NCI-H1105 (cell line): Measurements from ENCODE around the gene BIN1.
A peak's percentile ranks its signal among the peaks of the same experiment; 100 is the strongest.
"Not testable (repeated sequence)": the region's sequence is repeated elsewhere in the genome, so short reads cannot be mapped to it uniquely, and the experiment has no call there.

Source experiments
- DNase-seq: peaks from one replicate; lab custom pipeline; 2025; lab: John Stamatoyannopoulos, UW

The BIN1 gene

GRCh38 chr2:127047054-127047453 lies 59.9 kb downstream of the BIN1 start:
- DNase-seq, result no peak

DNA sequence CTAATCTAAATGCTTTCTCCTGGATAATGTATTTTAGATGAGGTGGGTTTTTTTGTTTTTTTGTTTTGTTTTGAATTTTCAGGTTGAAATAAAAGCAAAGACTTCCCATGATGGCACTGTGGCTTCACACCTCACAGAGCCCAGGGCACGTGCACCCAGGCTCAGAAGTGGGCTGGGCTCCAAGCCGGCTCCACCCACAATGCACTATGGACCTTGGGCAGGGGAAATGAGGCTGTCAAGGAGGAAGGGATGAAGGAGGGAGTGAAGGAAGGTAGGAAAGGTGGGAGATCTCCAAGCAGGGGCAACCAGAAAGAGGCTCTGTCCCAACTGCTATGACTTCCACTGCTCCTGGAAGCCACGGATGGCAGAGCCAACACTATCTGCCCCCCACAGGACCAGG lies 60.4 kb downstream of the BIN1 start:
- DNase-seq, result no peak

- DNase-seq, result no peak
These were observed 61.0 kb downstream of the BIN1 start for GRCh38 chr2:127045792-127046501.

DNA sequence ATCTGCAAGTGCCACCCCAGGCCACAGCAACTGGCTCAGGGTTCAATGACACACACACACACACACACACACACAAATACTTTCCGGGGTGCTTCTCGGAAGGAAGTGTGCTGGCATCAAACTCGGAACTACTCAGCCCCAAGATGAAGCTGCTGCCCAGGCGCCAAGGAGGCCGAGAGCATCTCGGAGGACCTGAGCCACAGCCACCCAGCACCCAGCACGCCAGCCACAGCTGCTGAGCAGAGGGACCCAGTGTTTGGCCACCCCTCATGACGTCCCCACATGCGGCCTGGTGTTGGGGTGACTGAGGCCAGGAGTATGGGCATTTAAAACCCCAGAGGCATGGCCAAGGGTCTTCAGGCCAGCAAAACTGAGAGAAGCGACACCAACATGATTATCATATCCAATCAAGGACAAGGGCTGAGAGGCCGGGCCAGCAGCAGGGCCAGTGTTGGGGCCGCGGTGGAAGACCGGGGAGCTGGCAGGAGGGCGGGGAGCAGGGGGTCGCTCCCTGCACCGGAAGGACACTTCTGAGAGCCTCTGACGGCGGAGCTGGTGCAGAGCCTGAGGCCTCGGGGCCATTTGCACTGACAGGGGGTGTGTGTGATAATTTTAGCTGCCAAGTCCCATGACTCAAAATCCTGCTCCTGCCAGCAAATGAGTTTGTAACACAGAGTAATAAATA lies 61.8 kb downstream of the BIN1 start:
- no peak for DNase-seq

DNA sequence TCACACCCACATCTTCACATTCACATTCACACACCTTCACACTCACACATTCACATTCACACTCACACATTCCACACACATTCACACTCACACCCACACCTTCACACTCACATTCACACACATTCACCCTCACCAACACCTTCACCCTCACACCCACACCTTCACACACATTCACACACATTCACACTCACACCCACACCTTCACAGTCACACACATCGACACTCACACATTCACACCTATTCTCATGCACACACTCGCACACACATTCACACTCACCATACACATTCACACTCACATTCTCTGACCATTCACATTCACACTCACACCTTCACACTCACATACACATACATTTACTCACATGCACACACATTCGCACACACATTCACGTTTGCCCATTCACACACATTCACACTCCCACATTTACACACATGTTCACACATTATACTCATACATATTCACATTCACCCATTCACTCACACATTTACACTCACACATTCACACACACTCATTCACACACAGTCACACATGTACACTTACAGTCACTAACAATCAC lies 62.7 kb downstream of the BIN1 start:
- DNase-seq, result no peak

- no peak for DNase-seq
These were observed 63.4 kb downstream of the BIN1 start for GRCh38 chr2:127043367-127044164.

DNA sequence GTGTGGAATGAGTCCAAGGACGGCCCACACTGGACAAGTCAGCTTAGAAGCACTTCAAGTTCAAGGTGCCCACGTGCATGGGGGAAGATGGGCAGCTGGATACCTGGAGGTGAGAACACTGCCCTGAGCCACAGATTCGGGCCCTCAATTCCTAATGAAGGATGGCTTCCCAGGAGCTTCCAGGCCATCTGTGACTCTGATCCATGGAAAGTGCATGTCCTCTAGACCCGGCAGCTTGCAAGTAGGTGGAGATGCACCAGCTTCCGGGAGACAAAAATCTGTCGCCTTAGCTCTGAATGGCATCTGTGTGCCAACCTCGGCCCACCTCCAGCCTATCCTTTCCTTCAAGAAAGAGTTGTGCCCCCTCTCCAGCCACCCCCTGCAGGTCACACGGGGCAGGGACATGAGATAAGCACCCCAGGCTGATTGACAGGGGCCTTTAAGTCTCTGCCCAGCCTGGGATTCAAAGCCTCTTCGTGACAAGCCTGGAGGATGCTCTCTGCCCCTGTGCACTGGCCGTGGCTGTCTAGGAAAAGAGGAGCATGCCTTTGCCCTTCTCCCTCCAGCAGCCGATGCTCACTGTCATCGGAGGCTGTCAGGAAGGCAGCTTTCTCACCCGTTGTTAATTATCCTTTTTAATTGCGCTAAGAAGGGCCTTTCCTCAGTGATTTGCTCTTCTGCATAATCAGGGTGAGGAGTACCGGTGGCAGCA lies 65.5 kb downstream of the BIN1 start:
- no peak for DNase-seq

- no peak for DNase-seq
These were observed 66.8 kb downstream of the BIN1 start for GRCh38 chr2:127040169-127040568.

- DNase-seq, result no peak
These were observed 67.4 kb downstream of the BIN1 start for GRCh38 chr2:127039387-127040031.

- no peak for DNase-seq
These were observed 69.5 kb downstream of the BIN1 start for GRCh38 chr2:127037476-127037875.

- DNase-seq, result no peak
These were observed 71.9 kb downstream of the BIN1 start for GRCh38 chr2:127034883-127035611.

- no peak for DNase-seq
These were observed 72.9 kb downstream of the BIN1 start for GRCh38 chr2:127034051-127034450.

DNA sequence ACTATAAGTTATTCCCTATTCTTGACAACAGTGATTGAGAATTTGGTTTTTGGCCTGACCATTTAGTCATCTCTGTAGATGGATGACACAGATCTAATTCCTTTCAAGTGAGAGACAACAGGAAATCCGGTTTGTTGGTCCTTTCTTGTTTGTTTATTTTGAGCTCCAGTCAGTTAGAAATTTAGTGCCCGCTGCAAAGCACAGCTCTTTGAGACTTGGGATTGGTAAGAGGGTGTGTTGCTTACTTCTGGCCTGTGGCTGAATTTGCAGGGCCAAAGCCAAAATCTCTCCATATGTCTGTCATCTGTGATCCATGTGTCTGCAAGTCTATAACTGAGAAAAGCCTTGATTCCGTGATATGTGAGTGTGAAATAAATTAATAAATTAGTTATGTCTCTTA lies 74.3 kb downstream of the BIN1 start:
- no peak for DNase-seq

- no peak for DNase-seq
These were observed 77.5 kb downstream of the BIN1 start for GRCh38 chr2:127029350-127030051.

GRCh38 chr2:127028745-127029144 lies 78.2 kb downstream of the BIN1 start:
- DNase-seq, result not testable (repeated sequence)

DNA sequence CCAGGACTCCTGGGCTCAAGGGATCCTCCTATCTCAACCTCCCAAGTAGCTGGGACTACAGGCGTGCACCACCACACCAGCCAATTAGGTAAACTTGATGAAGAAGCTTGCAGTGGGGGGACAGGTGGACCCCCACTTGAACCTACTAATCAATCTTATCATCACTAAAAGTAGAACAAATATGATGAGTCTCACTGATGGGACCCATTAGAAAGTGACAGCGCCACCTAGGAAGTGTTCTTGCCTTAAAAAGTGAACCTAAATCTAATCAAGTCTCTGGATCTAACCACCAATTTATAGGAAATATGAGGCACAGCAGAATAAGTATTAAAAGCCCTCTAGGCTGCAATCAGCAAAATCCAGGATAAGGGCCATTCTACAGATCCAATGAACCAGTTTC lies 79.2 kb downstream of the BIN1 start:
- no peak for DNase-seq

DNA sequence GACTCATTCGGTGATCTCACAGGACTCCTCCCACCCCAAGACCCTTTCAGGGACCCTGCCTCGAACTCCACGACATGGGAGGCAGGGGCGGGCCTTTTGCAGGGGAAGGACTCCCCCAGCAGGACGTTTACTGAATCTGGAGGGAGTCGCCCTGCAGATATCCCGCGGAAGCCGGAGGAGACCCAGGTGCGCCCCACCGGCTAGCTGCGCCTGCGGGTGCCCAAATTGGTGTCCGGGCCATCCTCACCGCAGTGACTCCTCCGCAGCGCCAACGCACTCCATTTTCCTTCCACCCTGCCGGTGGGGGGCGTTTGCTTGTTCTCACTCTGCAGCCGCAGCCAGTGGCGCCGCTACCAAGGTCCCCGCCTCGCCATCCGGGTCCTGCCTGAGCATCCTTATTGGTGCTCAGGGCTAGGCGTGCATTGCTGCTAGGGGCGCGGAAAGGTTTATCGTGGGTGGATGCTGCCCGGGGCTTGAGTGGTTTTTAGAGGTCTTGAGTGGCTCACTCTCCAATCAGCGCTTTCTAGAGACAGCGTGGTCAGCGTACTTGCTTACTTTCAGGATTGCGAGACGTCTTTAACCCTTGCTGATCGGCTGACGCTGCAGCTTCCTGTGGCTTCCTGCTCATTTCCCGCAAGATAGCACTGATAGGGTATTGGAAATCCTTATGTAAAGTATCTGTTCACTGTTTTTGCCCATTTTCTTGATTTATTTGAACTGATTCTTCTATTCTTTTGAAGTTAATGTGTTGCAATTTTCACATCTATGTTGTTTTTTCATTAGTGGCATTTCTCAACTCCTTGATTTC lies 81.4 kb downstream of the BIN1 start:
- peak; percentile 45 for DNase-seq

GRCh38 chr2:127024769-127025358 lies 82.1 kb downstream of the BIN1 start:
- DNase-seq, result no peak

- no peak for DNase-seq
These were observed 83.5 kb downstream of the BIN1 start for GRCh38 chr2:127023504-127023903.
